Measurements from ENCODE around the gene KIF26A. TPM values are rescaled to one million over a fixed set of nuclear protein-coding genes. Genes with fewer than 3 reads are reported as not detected.

Gene KIF26A
- total and polyA plus RNA-seq, 2 experiments from 2014 or later, result 3.5 to 5.0 TPM

- no peak for DNase-seq (ENCODE audit: low spot score)
- no peaks in the 10 kb centered on the region for H4K20me1 ChIP-seq (ENCODE audit: insufficient read depth, poor library complexity, severe bottlenecking)
- H3K4me3 ChIP-seq, result no peak overlapping the region
- H3K79me2 ChIP-seq, result peaks cover 2% of the 10 kb centered on the region
- H3K27me3 ChIP-seq, result peaks cover 26% of the 10 kb centered on the region
- H3K4me1 ChIP-seq (ENCODE audit: insufficient read depth), result peaks cover 40% of the 10 kb centered on the region
- H3K27ac ChIP-seq, result no peak overlapping the region
- H3K9me2 ChIP-seq (replicated peaks; ENCODE audit: insufficient read depth), result no peaks in the 10 kb centered on the region
- no peaks in the 10 kb centered on the region for H3K9me3 ChIP-seq (ENCODE audit: low read depth)
- H2AFZ ChIP-seq, result no peak overlapping the region
- TF ChIP-seq EZH2 (IDR thresholded peaks at IDR 0.05; ENCODE audit: borderline replicate concordance) (no peak), EZH2phosphoT487 (IDR thresholded peaks at IDR 0.05; ENCODE audit: low read depth, severe bottlenecking, unreplicated experiment) (no peak), CTCF (IDR thresholded peaks at IDR 0.05; ENCODE audit: poor library complexity) (no peak)
- H3K36me3 ChIP-seq (replicated peaks; ENCODE audit: insufficient read depth, low read depth), result no peaks in the 10 kb centered on the region
- 61% methylated on average over 4 of the region's 6 CpGs for WGBS (ENCODE audit: low lambda C conversion rate, missing lambda C conversion rate)
- peak overlapping the region; percentile 99 for H3K4me2 ChIP-seq
Observed at GRCh38 chr14:104140213-104140462, 1.8 kb downstream of the KIF26A start.

- no peaks in the 10 kb centered on the region for H4K20me1 ChIP-seq (ENCODE audit: insufficient read depth, poor library complexity, severe bottlenecking)
- no peaks in the 10 kb centered on the region for H3K36me3 ChIP-seq (replicated peaks; ENCODE audit: insufficient read depth, low read depth)
- no peaks in the 10 kb centered on the region for H3K9me2 ChIP-seq (replicated peaks; ENCODE audit: insufficient read depth)
- peak overlapping the region; percentile 99 for H3K4me2 ChIP-seq
- H3K9me3 ChIP-seq (ENCODE audit: low read depth), result no peaks in the 10 kb centered on the region
- peaks cover 21% of the 10 kb centered on the region for H3K27me3 ChIP-seq
- peaks cover 2% of the 10 kb centered on the region for H3K79me2 ChIP-seq
- H3K4me1 ChIP-seq (ENCODE audit: insufficient read depth), result peaks cover 34% of the 10 kb centered on the region
- no peak overlapping the region for H2AFZ ChIP-seq
- TF ChIP-seq CTCF (IDR thresholded peaks at IDR 0.05; ENCODE audit: poor library complexity), result no peak
- TF ChIP-seq EZH2phosphoT487 (IDR thresholded peaks at IDR 0.05; ENCODE audit: low read depth, severe bottlenecking, unreplicated experiment), result no peak
- TF ChIP-seq EZH2 (IDR thresholded peaks at IDR 0.05; ENCODE audit: borderline replicate concordance), result no peak
- H3K27ac ChIP-seq, result no peak overlapping the region
- H3K4me3 ChIP-seq, result no peak overlapping the region
- WGBS (ENCODE audit: low lambda C conversion rate, missing lambda C conversion rate), result 87% methylated on average over 11 of the region's 12 CpGs
- DNase-seq (ENCODE audit: low spot score), result no peak
Observed at GRCh38 chr14:104140463-104141331, 2.3 kb downstream of the KIF26A start.

- WGBS (ENCODE audit: low lambda C conversion rate, missing lambda C conversion rate), result 89% methylated on average over 12 of the region's 15 CpGs
- H3K27ac ChIP-seq, result no peak overlapping the region
- TF ChIP-seq EZH2phosphoT487 (IDR thresholded peaks at IDR 0.05; ENCODE audit: low read depth, severe bottlenecking, unreplicated experiment) (no peak), EZH2 (IDR thresholded peaks at IDR 0.05; ENCODE audit: borderline replicate concordance) (no peak), CTCF (IDR thresholded peaks at IDR 0.05; ENCODE audit: poor library complexity) (no peak)
- no peak overlapping the region for H3K4me2 ChIP-seq
- no peaks in the 10 kb centered on the region for H3K36me3 ChIP-seq (replicated peaks; ENCODE audit: insufficient read depth, low read depth)
- H3K9me3 ChIP-seq (ENCODE audit: low read depth), result no peaks in the 10 kb centered on the region
- no peaks in the 10 kb centered on the region for H4K20me1 ChIP-seq (ENCODE audit: insufficient read depth, poor library complexity, severe bottlenecking)
- no peaks in the 10 kb centered on the region for H3K9me2 ChIP-seq (replicated peaks; ENCODE audit: insufficient read depth)
- H2AFZ ChIP-seq, result no peak overlapping the region
- peaks cover 28% of the 10 kb centered on the region for H3K4me1 ChIP-seq (ENCODE audit: insufficient read depth)
- H3K4me3 ChIP-seq, result no peak overlapping the region
- no peak for DNase-seq (ENCODE audit: low spot score)
- peaks cover 15% of the 10 kb centered on the region for H3K27me3 ChIP-seq
- peaks cover 2% of the 10 kb centered on the region for H3K79me2 ChIP-seq
Observed at GRCh38 chr14:104141621-104142091, 3.3 kb downstream of the KIF26A start.

Measured in hepatocyte (in vitro differentiated cells).